ENCODE data around the gene SOWAHC. TPM values are rescaled to one million over a fixed set of nuclear protein-coding genes. Genes with fewer than 3 reads are reported as not detected.

SOWAHC gene
- total RNA-seq, 3 donors from 2014 or later = 9.1 to 18.4 (median 14.7) TPM

DNA sequence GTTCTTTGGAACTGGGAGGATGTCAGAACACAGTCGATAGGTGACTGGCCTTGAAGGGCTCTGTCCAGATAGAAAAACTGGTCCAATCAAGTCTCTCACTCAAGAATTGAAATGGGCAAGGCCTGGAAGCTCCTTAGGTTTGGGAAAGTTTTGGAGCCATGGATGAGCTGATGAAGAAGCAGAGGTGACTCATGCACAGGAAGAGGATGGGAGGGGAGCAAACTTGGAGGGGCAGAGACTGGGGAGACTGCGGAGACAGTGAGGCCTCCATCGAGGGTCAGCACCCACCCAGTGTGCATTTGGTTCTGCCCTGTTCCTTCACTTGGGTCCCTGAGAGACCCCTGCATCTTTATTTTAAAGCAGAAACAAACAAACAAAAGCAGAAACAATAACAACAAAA, 41.1 kb downstream of the SOWAHC start:
- intact Hi-C loops (cut with DNase I; ENCODE audit: low total_unique reads) = no loop called here
- Histone ChIP-seq H3K27me3 (no peaks in the 10 kb centered on the region), H3K36me3 (no peaks in the 10 kb centered on the region), H3K9me3 (no peaks in the 10 kb centered on the region), H3K4me1 (no peaks in the 10 kb centered on the region), H3K4me3 (no peak overlapping the region), H3K27ac (no peak overlapping the region)
- TF ChIP-seq, protein P1, sequence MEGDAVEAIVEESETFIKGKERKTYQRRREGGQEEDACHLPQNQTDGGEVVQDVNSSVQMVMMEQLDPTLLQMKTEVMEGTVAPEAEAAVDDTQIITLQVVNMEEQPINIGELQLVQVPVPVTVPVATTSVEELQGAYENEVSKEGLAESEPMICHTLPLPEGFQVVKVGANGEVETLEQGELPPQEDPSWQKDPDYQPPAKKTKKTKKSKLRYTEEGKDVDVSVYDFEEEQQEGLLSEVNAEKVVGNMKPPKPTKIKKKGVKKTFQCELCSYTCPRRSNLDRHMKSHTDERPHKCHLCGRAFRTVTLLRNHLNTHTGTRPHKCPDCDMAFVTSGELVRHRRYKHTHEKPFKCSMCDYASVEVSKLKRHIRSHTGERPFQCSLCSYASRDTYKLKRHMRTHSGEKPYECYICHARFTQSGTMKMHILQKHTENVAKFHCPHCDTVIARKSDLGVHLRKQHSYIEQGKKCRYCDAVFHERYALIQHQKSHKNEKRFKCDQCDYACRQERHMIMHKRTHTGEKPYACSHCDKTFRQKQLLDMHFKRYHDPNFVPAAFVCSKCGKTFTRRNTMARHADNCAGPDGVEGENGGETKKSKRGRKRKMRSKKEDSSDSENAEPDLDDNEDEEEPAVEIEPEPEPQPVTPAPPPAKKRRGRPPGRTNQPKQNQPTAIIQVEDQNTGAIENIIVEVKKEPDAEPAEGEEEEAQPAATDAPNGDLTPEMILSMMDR (IDR thresholded peaks at IDR 0.05) = no peak
- TF ChIP-seq POLR2AphosphoS5 (IDR thresholded peaks at IDR 0.05) = no peak
- no peak for TF ChIP-seq POLR2A (IDR thresholded peaks at IDR 0.05)
- no peak for DNase-seq (ENCODE audit: low spot score in 2 of 2)

DNA sequence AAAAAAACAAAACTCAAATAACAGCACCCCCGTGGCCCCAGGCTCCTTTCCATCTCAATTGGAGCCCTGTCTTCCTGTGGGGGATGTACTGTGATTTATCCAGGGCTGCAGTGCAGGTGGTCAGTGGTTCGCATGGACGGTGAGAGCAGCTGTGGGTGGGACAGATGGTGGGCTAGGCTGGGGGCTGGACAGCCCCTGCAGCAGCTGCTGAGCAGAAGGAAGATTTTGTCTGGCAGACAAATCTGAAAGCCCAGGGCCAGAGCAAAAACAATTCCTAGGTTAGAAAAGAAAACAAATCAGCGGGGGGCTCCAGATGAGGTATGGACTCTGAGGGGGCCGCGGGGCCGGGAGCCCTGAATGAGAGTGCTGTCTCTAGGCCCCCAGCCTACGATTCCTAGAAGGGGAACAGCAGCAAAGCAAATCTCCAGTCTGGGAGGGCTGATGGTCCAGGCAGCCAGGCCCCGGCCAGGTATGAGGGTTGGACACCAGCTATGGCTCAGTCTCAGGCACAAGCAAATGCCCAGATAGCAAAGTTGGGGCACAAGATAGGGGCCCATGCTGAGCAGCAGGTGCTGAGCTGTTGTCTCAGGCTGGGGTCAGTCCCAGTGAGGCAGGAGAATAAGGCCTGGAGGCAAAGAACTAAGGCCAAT, 45.4 kb downstream of the SOWAHC start:
- intact Hi-C loops (cut with DNase I; ENCODE audit: low total_unique reads) = no loop called here
- no peak overlapping the region for H3K4me3 ChIP-seq
- no peak overlapping the region for H3K27ac ChIP-seq
- no peak for DNase-seq (ENCODE audit: low spot score in 2 of 2)
- no peaks in the 10 kb centered on the region for H3K36me3 ChIP-seq
- TF ChIP-seq POLR2AphosphoS5 (IDR thresholded peaks at IDR 0.05) = no peak
- TF ChIP-seq POLR2A (IDR thresholded peaks at IDR 0.05) = no peak
- TF ChIP-seq, protein P1 (IDR thresholded peaks at IDR 0.05) = no peak
- no peaks in the 10 kb centered on the region for H3K27me3 ChIP-seq
- no peaks in the 10 kb centered on the region for H3K9me3 ChIP-seq
- peaks cover 0 to 10% of the 10 kb centered on the region in 2 donors for H3K4me1 ChIP-seq

DNA sequence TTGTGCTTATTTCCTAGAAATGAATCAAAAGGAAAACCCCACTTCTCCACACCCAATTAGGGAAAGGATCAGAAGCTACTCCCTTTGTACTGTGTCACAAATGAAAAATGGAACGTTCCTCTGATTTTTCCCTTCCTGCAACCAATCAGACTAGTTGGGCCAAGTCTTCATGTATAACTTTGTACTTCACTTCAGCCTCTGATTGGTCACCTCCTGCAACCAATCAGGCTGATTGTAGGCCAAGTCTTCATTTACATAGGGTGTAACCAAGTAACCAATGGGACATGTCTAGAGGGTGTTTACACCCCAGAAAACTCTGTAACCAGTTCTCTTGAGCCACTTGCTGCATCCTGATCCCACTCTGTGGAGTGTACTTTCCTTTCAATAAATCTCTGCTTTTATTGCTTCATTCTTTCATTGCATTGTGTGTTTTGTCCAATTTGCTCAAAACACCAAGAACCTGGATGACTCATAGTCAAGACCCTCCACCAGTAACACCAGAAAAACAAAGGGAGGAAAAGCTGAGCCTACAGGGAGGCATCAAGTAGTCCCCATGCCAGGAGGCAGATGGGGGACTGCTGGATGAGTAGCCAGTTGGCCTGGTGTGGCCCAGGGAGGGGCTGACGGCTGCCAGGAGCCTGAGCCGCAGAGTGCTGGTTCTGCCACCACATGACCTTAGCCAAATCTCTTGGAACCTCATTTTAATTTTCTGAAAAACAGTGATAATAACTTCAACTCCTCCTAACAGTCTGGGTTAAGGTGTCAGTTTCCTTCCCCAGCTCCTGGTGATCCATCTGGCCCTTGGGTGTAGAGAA, 46.1 kb downstream of the SOWAHC start:
- Histone ChIP-seq H3K9me3 (no peaks in the 10 kb centered on the region), H3K27ac (no peak overlapping the region), H3K4me3 (no peak overlapping the region), H3K27me3 (no peaks in the 10 kb centered on the region), H3K36me3 (no peaks in the 10 kb centered on the region), H3K4me1 (peaks cover 0 to 10% of the 10 kb centered on the region in 2 donors)
- intact Hi-C loops (cut with DNase I; ENCODE audit: low total_unique reads) = no loop called here
- TF ChIP-seq POLR2AphosphoS5 (IDR thresholded peaks at IDR 0.05) = no peak
- no peak for TF ChIP-seq POLR2A (IDR thresholded peaks at IDR 0.05)
- TF ChIP-seq, protein P1 (IDR thresholded peaks at IDR 0.05) = no peak
- no peak for DNase-seq (ENCODE audit: low spot score in 2 of 2)

DNA sequence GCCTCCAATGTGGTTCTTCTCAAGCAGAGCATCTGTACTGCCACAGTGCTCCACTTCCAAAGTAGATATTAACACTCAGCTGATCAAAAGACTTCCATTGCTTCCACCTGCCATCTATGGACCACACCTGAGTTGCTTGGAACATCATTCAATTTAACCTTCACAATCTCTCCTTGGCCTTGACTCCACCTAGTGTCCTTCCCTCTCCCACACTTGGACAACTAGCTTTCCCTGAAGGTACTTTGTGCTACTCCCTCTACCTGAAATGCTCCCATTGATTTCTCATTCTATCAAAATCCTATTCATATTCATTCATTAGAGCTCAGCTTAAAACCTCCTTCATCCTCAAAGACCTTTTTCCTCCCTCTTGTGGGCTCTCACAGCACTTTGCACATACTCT, 48.7 kb downstream of the SOWAHC start:
- TF ChIP-seq POLR2AphosphoS5 (IDR thresholded peaks at IDR 0.05) (no peak), POLR2A (IDR thresholded peaks at IDR 0.05) (no peak)
- TF ChIP-seq, protein P1 (IDR thresholded peaks at IDR 0.05) = peak in 2 of 3 donors; percentile 19 to 41
- H3K27ac ChIP-seq = peak overlapping the region in 1 of 2 donors; percentile 53
- no peaks in the 10 kb centered on the region for H3K36me3 ChIP-seq
- intact Hi-C loops (cut with DNase I; ENCODE audit: low total_unique reads) = no loop called here
- no peak overlapping the region for H3K4me3 ChIP-seq
- H3K9me3 ChIP-seq = no peaks in the 10 kb centered on the region
- peaks cover 0 to 10% of the 10 kb centered on the region in 2 donors for H3K4me1 ChIP-seq
- DNase-seq (ENCODE audit: low spot score in 2 of 2) = no peak
- H3K27me3 ChIP-seq = no peaks in the 10 kb centered on the region

DNA sequence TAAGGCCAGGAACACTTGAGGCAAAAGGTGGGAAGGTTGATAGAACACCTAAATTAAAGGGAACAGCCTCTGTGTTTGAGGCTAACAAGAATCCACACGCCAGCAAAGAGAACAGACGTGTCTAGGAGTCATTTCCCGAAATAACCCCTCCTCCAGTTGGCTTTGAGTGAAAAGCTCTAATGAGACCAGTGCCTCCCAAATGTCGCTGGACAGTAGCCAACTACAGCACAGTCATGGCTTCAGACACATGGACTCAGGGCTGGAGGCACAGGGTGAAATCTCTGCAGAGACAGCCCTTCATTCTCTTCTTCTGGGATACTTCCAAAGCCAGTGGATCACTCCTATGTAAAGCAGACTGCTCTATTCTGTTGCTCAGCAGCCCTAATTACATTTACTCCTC, 49.6 kb downstream of the SOWAHC start:
- TF ChIP-seq POLR2AphosphoS5 (IDR thresholded peaks at IDR 0.05) (peak in 1 of 3 donors; percentile 15), POLR2A (IDR thresholded peaks at IDR 0.05) (no peak)
- TF ChIP-seq, protein P1 (IDR thresholded peaks at IDR 0.05) = no peak
- no peaks in the 10 kb centered on the region for H3K27me3 ChIP-seq
- H3K36me3 ChIP-seq = no peaks in the 10 kb centered on the region
- DNase-seq (ENCODE audit: low spot score in 2 of 2) = peak in 1 of 2 donors; percentile 43
- H3K27ac ChIP-seq = peak overlapping the region in 1 of 2 donors; percentile 53
- H3K4me1 ChIP-seq = peaks cover 0 to 10% of the 10 kb centered on the region in 2 donors
- no peaks in the 10 kb centered on the region for H3K9me3 ChIP-seq
- H3K4me3 ChIP-seq = no peak overlapping the region
- intact Hi-C loops (cut with DNase I; ENCODE audit: low total_unique reads) = no loop called here

Data from breast epithelium (tissue), 4 donors.